Astrocyte of the spinal cord (primary cell): ENCODE results near the gene RABGAP1L.

Experiments
- DNase-seq: peaks from one replicate; pipeline ENCODE4 v3.0.0; 2011; ENCODE audit warnings: low read depth, low spot score
- H3K4me3 ChIP-seq: 2 replicates; pipeline ENCODE4 v1.5.1; 2011; ENCODE audit warnings: low read depth, mild to moderate bottlenecking, low read length, moderate library complexity
- CTCF ChIP-seq: IDR thresholded peaks from 2 replicates; pipeline ENCODE4 v1.5.1; 2012; ENCODE audit warnings: low read depth, mild to moderate bottlenecking, low read length, inconsistent platforms
- in situ Hi-C: cut with HindIII; loops from 2 replicates; pipeline ENCODE4 v1.10.0; 2017; ENCODE audit warnings: low sequenced_read_pairs

RABGAP1L gene

GRCh38 chr1:174159252-174160108, at the start of gene RABGAP1L:
RABGAP1L (plus strand) TSS chr1:174159520.
- H3K4me3 ChIP-seq, result peak within 1 kb of the TSS; percentile 80
- DNase-seq, result peak; percentile 96
- in situ Hi-C loops, result no loop called here
- no peak for TF ChIP-seq CTCF

- TF ChIP-seq CTCF, result no peak
- in situ Hi-C loops, result no loop called here
- no peak for DNase-seq
- H3K4me3 ChIP-seq, result no peak overlapping the region
Measured at GRCh38 chr1:174110053-174110452, 49.3 kb upstream of the RABGAP1L start.

GRCh38 chr1:174112489-174113162, 46.7 kb upstream of the RABGAP1L start:
- in situ Hi-C loops, result no loop called here
- TF ChIP-seq CTCF, result no peak
- no peak for DNase-seq
- H3K4me3 ChIP-seq, result no peak overlapping the region

GRCh38 chr1:174114106-174114505, 45.2 kb upstream of the RABGAP1L start:
- no peak for TF ChIP-seq CTCF
- in situ Hi-C loops, result no loop called here

GRCh38 chr1:174114788-174115448, 44.4 kb upstream of the RABGAP1L start:
- H3K4me3 ChIP-seq, result no peak overlapping the region
- DNase-seq, result peak; percentile 36
- in situ Hi-C loops, result no loop called here
- peak; percentile 73 for TF ChIP-seq CTCF

More at GRCh38 chr1:174114106-174114505, 45.2 kb upstream of the RABGAP1L start:
- H3K4me3 ChIP-seq, result no peak overlapping the region
- DNase-seq, result no peak

- TF ChIP-seq CTCF, result no peak
- in situ Hi-C loops, result no loop called here
- H3K4me3 ChIP-seq, result no peak overlapping the region
- no peak for DNase-seq
Measured at GRCh38 chr1:174116042-174116441, 43.3 kb upstream of the RABGAP1L start.
